Skeletal muscle cell (primary cell): ENCODE data around the gene PRUNE2.

Experiments
- DNase-seq: peaks from one replicate; pipeline ENCODE4 v3.0.0-alpha.2; 2010; ENCODE audit warnings: low read depth
- H3K4me3 ChIP-seq: 2 replicates; pipeline ENCODE4 v1.5.1; 2011; ENCODE audit warnings: low read depth, mild to moderate bottlenecking, control low read depth, low read length, moderate library complexity

PRUNE2 gene

GRCh38 chr9:76717176-76717575 lies 188.7 kb downstream of the PRUNE2 start:
- no peak for DNase-seq
- no peak overlapping the region for H3K4me3 ChIP-seq

GRCh38 chr9:76716085-76716672 lies 189.7 kb downstream of the PRUNE2 start:
- no peak overlapping the region for H3K4me3 ChIP-seq
- DNase-seq, result no peak

GRCh38 chr9:76713381-76713780 lies 192.5 kb downstream of the PRUNE2 start:
- DNase-seq, result no peak
- H3K4me3 ChIP-seq, result no peak overlapping the region

GRCh38 chr9:76709020-76709419 lies 196.9 kb downstream of the PRUNE2 start:
- DNase-seq, result no peak
- no peak overlapping the region for H3K4me3 ChIP-seq

- DNase-seq, result no peak
- H3K4me3 ChIP-seq, result no peak overlapping the region
Observed at GRCh38 chr9:76707510-76707909, 198.4 kb downstream of the PRUNE2 start.

GRCh38 chr9:76704593-76705204 lies 201.2 kb downstream of the PRUNE2 start:
- H3K4me3 ChIP-seq, result no peak overlapping the region
- DNase-seq, result peak; percentile 75

GRCh38 chr9:76703270-76703669 lies 202.6 kb downstream of the PRUNE2 start:
- H3K4me3 ChIP-seq, result no peak overlapping the region
- no peak for DNase-seq

- DNase-seq, result no peak
- no peak overlapping the region for H3K4me3 ChIP-seq
Observed at GRCh38 chr9:76701441-76702039, 204.4 kb downstream of the PRUNE2 start.

GRCh38 chr9:76700916-76701315 lies 205.0 kb downstream of the PRUNE2 start:
- no peak for DNase-seq

GRCh38 chr9:76699971-76700370 lies 205.9 kb downstream of the PRUNE2 start:
- peak; percentile 41 for DNase-seq
- H3K4me3 ChIP-seq, result no peak overlapping the region

More at GRCh38 chr9:76700916-76701315, 205.0 kb downstream of the PRUNE2 start:
- H3K4me3 ChIP-seq, result no peak overlapping the region

GRCh38 chr9:76697554-76697953 lies 208.4 kb downstream of the PRUNE2 start:
- no peak for DNase-seq
- no peak overlapping the region for H3K4me3 ChIP-seq

- no peak overlapping the region for H3K4me3 ChIP-seq
- DNase-seq, result no peak
Observed at GRCh38 chr9:76697081-76697480, 208.8 kb downstream of the PRUNE2 start.

GRCh38 chr9:76693912-76694311 lies 212.0 kb downstream of the PRUNE2 start:
- no peak overlapping the region for H3K4me3 ChIP-seq
- no peak for DNase-seq

GRCh38 chr9:76692458-76693129 lies 213.3 kb downstream of the PRUNE2 start:
- no peak overlapping the region for H3K4me3 ChIP-seq
- DNase-seq, result no peak

- peak overlapping the region; percentile 45 for H3K4me3 ChIP-seq
Observed at GRCh38 chr9:76691517-76692313, 214.2 kb downstream of the PRUNE2 start.

GRCh38 chr9:76690973-76691370 lies 214.9 kb downstream of the PRUNE2 start:
- no peak overlapping the region for H3K4me3 ChIP-seq

More at GRCh38 chr9:76691517-76692313, 214.2 kb downstream of the PRUNE2 start:
- no peak for DNase-seq

GRCh38 chr9:76690246-76690972 lies 215.5 kb downstream of the PRUNE2 start:
- no peak for DNase-seq
- H3K4me3 ChIP-seq, result no peak overlapping the region

More at GRCh38 chr9:76690973-76691370, 214.9 kb downstream of the PRUNE2 start:
- no peak for DNase-seq

GRCh38 chr9:76688471-76689238 lies 217.3 kb downstream of the PRUNE2 start:
- no peak overlapping the region for H3K4me3 ChIP-seq
- no peak for DNase-seq
